MCF 10A (cell line): Measurements from ENCODE around the gene P2RX6. TPM values are rescaled to one million over a fixed set of nuclear protein-coding genes. Genes with fewer than 3 reads are reported as not detected.

Experiments used
- BruUV-seq: library from RNA; stranded (reverse); fragments of 400-500 nt; replicated peaks from 2 replicates; lab custom pipeline; 2021; lab: Mats Ljungman, UMichigan
- CTCF ChIA-PET: fragments of 300-600 bp; sonication (Branson Sonifier 250); formaldehyde crosslinking; extraction: SDS; loops from one replicate; lab custom pipeline; 2021; ENCODE audit warnings: antibody characterized with exemption, inconsistent platforms; lab: Yijun Ruan, JAX
- POLR2A ChIA-PET: fragments of 300-600, 350-650 bp; sonication (Branson Sonifier 250); formaldehyde crosslinking; extraction: SDS; loops from one replicate; lab custom pipeline; 2020; ENCODE audit warnings: antibody characterized with exemption, inconsistent platforms; lab: Yijun Ruan, JAX
- DNase-seq: peaks from one replicate; pipeline ENCODE4 v3.0.0-alpha.2; 2018; ENCODE audit not compliant: unreplicated experiment
- H3K27ac Mint-ChIP-seq: one replicate; pipeline ENCODE4 v1.8.0; 2022; ENCODE audit warnings: mild to moderate bottlenecking, low read depth, mixed read lengths; ENCODE audit not compliant: unreplicated experiment
- H3K27me3 Mint-ChIP-seq: one replicate; pipeline ENCODE4 v1.8.0; 2022; ENCODE audit warnings: mixed read lengths; ENCODE audit not compliant: insufficient read depth, unreplicated experiment
- H3K36me3 Mint-ChIP-seq: one replicate; pipeline ENCODE4 v1.8.0; 2022; ENCODE audit warnings: mild to moderate bottlenecking, moderate library complexity, mixed read lengths; ENCODE audit not compliant: insufficient read depth, unreplicated experiment
- H3K4me1 Mint-ChIP-seq: one replicate; pipeline ENCODE4 v1.8.0; 2022; ENCODE audit warnings: mixed read lengths; ENCODE audit not compliant: insufficient read depth, unreplicated experiment
- H3K4me3 Mint-ChIP-seq: one replicate; pipeline ENCODE4 v1.8.0; 2022; ENCODE audit warnings: mild to moderate bottlenecking, moderate library complexity, mixed read lengths; ENCODE audit not compliant: unreplicated experiment
- H3K9me3 Mint-ChIP-seq: one replicate; pipeline ENCODE4 v1.8.0; 2022; ENCODE audit warnings: mixed read lengths; ENCODE audit not compliant: unreplicated experiment
- intact Hi-C: fragments of 100-400 bp; cut with micrococcal nuclease; formaldehyde crosslinking; loops from 2 replicates; pipeline ENCODE4 v1.14.1; 2022
- total RNA-seq: library from RNA; stranded (reverse); gene quantifications from 2 replicates; pipeline ENCODE4 v1.2.3, GENCODE V29; 2022
- TF ChIP-seq, protein P1 (sequence below): fragments of 200-600 bp; IDR thresholded peaks from one replicate; pipeline ENCODE4 v1.8.0; 2022; ENCODE audit warnings: antibody characterized with exemption, mild to moderate bottlenecking; ENCODE audit not compliant: unreplicated experiment

Gene P2RX6
- total RNA-seq, 1 experiment from 2014 or later, result 0.19 TPM

GRCh38 chr22:20990184-20991180, 24.5 kb upstream of the P2RX6 start:
- intact Hi-C loops, result no loop called here
- Mint-ChIP-seq H3K36me3 (peaks cover 16% of the 10 kb centered on the region), H3K27me3 (no peaks in the 10 kb centered on the region), H3K4me3 (no peak overlapping the region), H3K27ac (no peak overlapping the region), H3K4me1 (no peaks in the 10 kb centered on the region), H3K9me3 (no peaks in the 10 kb centered on the region)
- POLR2A ChIA-PET, result interaction anchor here (1.0 to 2.0 kb wide), 2 partner anchors 8 to 11 kb away, joined by 4 to 6 read pairs; partner anchors contain the start of gene THAP7
- CTCF ChIA-PET, result interaction anchor here (0.6 to 2.6 kb wide), 3 partner anchors 13 to 105 kb away, joined by 3 to 7 read pairs (median 5); no protein-coding TSS in a partner anchor
- TF ChIP-seq, protein P1, sequence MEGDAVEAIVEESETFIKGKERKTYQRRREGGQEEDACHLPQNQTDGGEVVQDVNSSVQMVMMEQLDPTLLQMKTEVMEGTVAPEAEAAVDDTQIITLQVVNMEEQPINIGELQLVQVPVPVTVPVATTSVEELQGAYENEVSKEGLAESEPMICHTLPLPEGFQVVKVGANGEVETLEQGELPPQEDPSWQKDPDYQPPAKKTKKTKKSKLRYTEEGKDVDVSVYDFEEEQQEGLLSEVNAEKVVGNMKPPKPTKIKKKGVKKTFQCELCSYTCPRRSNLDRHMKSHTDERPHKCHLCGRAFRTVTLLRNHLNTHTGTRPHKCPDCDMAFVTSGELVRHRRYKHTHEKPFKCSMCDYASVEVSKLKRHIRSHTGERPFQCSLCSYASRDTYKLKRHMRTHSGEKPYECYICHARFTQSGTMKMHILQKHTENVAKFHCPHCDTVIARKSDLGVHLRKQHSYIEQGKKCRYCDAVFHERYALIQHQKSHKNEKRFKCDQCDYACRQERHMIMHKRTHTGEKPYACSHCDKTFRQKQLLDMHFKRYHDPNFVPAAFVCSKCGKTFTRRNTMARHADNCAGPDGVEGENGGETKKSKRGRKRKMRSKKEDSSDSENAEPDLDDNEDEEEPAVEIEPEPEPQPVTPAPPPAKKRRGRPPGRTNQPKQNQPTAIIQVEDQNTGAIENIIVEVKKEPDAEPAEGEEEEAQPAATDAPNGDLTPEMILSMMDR, result no peak
- BruUV-seq, result no TSS peak
- no peak for DNase-seq

DNA sequence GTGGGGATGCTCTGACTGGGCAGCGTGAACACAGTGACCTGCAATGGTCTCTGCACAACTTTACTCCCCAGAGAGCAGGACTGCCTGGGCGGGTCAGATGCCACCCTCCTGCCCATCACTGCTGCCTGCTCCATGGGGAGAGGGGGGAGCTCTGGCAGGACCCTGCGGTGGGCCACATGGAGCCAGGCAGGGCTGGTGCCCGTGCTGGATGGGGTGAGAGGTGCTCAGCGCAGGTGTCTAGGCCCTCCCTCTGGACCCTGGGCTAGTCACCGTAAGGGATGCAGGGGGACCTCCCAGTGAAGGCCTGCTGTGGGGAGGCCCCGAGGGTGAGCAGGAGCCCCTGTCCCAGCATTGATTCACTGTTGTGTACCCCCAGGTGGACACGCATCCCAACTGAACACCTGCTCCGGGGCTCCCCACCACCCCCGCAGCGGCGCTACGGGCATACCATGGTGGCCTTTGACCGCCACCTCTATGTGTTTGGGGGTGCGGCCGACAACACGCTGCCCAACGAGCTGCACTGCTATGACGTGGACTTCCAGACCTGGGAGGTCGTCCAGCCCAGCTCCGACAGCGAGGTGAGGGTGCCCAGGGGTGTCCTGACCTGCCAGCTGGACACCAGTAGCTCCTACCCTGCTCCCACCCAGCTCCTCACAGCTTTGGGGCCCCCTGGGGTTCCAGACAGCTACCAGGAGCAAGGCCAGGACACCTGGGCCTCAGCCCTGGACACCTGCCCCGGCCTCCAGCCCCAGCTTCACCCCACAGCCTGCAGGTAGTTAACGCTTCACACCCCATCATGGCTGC, 23.5 kb upstream of the P2RX6 start:
- H3K36me3 Mint-ChIP-seq, result peaks cover 6% of the 10 kb centered on the region
- H3K4me1 Mint-ChIP-seq, result no peaks in the 10 kb centered on the region
- no peak for DNase-seq
- no peak overlapping the region for H3K27ac Mint-ChIP-seq
- intact Hi-C loops, result no loop called here
- CTCF ChIA-PET, result interaction anchor here (2.6 kb wide), 1 partner anchor 106 kb away, joined by 7 read pairs; no protein-coding TSS in a partner anchor
- POLR2A ChIA-PET, result interaction anchor here (2.0 kb wide), 1 partner anchor 10 kb away, joined by 6 read pairs; the partner anchor contains the start of gene THAP7
- TF ChIP-seq, protein P1, result no peak
- H3K27me3 Mint-ChIP-seq, result no peaks in the 10 kb centered on the region
- no TSS peak for BruUV-seq
- H3K4me3 Mint-ChIP-seq, result no peak overlapping the region
- no peaks in the 10 kb centered on the region for H3K9me3 Mint-ChIP-seq

DNA sequence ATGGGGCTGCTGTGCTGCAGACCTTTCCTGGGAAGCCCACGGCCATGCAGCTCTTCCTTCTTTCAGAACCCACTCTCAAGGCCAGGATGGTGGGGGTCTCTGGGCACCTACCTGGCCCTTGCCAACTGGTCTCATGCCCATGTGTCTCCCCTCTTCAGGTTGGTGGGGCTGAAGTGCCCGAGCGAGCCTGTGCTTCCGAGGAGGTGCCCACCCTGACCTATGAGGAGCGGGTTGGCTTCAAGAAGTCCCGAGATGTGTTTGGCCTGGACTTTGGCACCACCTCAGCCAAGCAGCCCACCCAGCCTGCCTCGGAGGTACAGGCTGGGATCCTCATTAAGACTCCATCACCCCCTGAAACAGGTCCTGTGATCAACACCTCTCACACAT, 22.9 kb upstream of the P2RX6 start:
- Mint-ChIP-seq H3K27ac (no peak overlapping the region), H3K27me3 (no peaks in the 10 kb centered on the region), H3K9me3 (no peaks in the 10 kb centered on the region), H3K36me3 (peaks cover 4% of the 10 kb centered on the region), H3K4me3 (no peak overlapping the region), H3K4me1 (no peaks in the 10 kb centered on the region)
- TF ChIP-seq, protein P1, result no peak
- BruUV-seq, result no TSS peak
- POLR2A ChIA-PET, result interaction anchor here (2.0 kb wide), 1 partner anchor 9 kb away, joined by 6 read pairs; the partner anchor contains the start of gene THAP7
- CTCF ChIA-PET, result interaction anchor here (2.6 kb wide), 1 partner anchor 106 kb away, joined by 7 read pairs; no protein-coding TSS in a partner anchor
- intact Hi-C loops, result no loop called here
- DNase-seq, result no peak
